ENCODE results near the gene MINDY4.

- TF ChIP-seq CTCF (IDR thresholded peaks at IDR 0.05) (no peak), POLR2A (IDR thresholded peaks at IDR 0.05) (no peak)
Observed at GRCh38 chr7:30905078-30906012, 134.1 kb downstream of the MINDY4 start.

Data from right lobe of liver (tissue), 4 donors.